NB4 (cell line): ENCODE measurements around the gene TBC1D22A.

ENCODE experiments used
- DNase-seq: peaks from one replicate; pipeline ENCODE4 v3.0.0; 2010; ENCODE audit warnings: low read depth
- H3K4me3 ChIP-seq: one replicate; pipeline ENCODE4 v1.5.1; 2011; ENCODE audit warnings: mild to moderate bottlenecking, low read depth, low read length, moderate library complexity
- CTCF ChIP-seq: IDR thresholded peaks from one replicate; pipeline ENCODE4 v1.5.1; 2012; ENCODE audit warnings: low read depth, low read length
- MYC ChIP-seq: IDR thresholded peaks from 2 replicates; pipeline ENCODE4 v1.6.1; 2011; ENCODE audit warnings: low read depth, low read length
- POLR2A ChIP-seq: IDR thresholded peaks from 2 replicates; pipeline ENCODE4 v1.6.1; 2011; ENCODE audit warnings: mild to moderate bottlenecking; ENCODE audit not compliant: insufficient read length; ENCODE audit errors: extremely low read depth
- TF ChIP-seq, protein P1 (sequence below): IDR thresholded peaks from 2 replicates; pipeline ENCODE4 v1.6.1; 2011; ENCODE audit warnings: low read depth, low read length

The TBC1D22A gene

DNA sequence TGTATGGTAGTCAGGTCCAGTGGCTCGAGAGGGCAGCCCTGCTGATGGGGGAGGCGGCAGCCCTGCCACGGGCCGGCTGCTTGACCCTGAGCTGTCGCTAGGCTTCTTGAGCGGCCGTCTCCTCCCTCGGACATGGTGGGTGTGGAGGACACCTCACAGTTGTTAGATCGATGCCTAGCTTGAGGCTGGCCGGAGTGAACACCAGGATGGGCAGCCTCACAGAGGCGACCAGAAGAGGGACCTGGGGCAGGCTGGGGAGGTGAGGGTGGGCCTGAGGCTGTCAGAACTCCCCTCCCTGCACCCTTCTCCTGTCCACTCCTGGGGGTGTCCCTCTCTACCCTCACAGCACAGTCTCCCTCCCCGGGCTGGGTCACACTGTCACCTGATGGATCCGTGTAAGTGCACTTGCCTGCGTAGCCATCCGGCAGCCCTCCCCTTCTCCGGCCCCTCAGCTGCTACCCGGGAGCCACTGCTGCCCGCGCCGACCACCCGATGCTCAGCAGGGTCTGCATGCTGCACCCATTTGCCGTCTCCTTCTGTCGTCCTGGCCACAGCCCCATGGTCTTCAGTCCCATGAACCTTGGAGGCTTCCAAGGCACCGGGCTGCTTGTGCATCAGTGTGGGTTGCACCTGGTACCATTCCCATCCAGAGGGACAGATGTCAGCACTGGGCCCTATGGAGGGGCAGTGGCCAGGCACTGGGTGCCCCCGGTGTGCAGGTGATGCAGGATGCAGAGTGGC is 394.1 kb downstream of the TBC1D22A start:
- DNase-seq = no peak
- TF ChIP-seq CTCF = no peak
- TF ChIP-seq MYC = no peak
- TF ChIP-seq POLR2A = no peak
- TF ChIP-seq, protein P1, sequence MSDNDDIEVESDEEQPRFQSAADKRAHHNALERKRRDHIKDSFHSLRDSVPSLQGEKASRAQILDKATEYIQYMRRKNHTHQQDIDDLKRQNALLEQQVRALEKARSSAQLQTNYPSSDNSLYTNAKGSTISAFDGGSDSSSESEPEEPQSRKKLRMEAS = no peak
- H3K4me3 ChIP-seq = no peak overlapping the region

GRCh38 chr22:47157093-47157420 is 394.6 kb downstream of the TBC1D22A start:
- TF ChIP-seq CTCF (no peak), POLR2A (no peak), MYC (no peak)
- TF ChIP-seq, protein P1 = no peak
- DNase-seq = no peak
- no peak overlapping the region for H3K4me3 ChIP-seq

- H3K4me3 ChIP-seq = no peak overlapping the region
Observed at GRCh38 chr22:47157486-47158270, 395.2 kb downstream of the TBC1D22A start.

GRCh38 chr22:47158457-47158856 is 396.0 kb downstream of the TBC1D22A start:
- TF ChIP-seq CTCF = no peak
- peak; percentile 52; the same call in 1 of the 2 replicates for TF ChIP-seq MYC
- peak; percentile 69 for DNase-seq
- H3K4me3 ChIP-seq = no peak overlapping the region

More at GRCh38 chr22:47157486-47158270, 395.2 kb downstream of the TBC1D22A start:
- DNase-seq = no peak
- TF ChIP-seq, protein P1 = no peak
- TF ChIP-seq MYC (no peak), POLR2A (no peak), CTCF (no peak)

- TF ChIP-seq CTCF = no peak
- TF ChIP-seq, protein P1 = no peak
- TF ChIP-seq POLR2A = no peak
- no peak for TF ChIP-seq MYC
- H3K4me3 ChIP-seq = no peak overlapping the region
- no peak for DNase-seq
Observed at GRCh38 chr22:47159592-47159991, 397.1 kb downstream of the TBC1D22A start.
